Transverse colon (tissue), 4 donors: ENCODE measurements around the gene CELF6. TPM values are rescaled to one million over a fixed set of nuclear protein-coding genes. Genes with fewer than 3 reads are reported as not detected.
"Not testable (repeated sequence)": the region's sequence is repeated elsewhere in the genome, so short reads cannot be mapped to it uniquely, and the experiment has no call there.

Source experiments
- DNase-seq: peaks from one replicate; pipeline ENCODE4 v3.0.0-alpha.2; 2019
- H3K27ac ChIP-seq, 4 donors: fragments of 200-600 bp; sonication (generic); 2 replicates each; pipeline ENCODE4 v1.5.1; 2016 to 2018; ENCODE audit warnings: inconsistent platforms in 4 of 4
- H3K27me3 ChIP-seq: fragments of 200-600 bp; sonication (generic); 2 replicates; pipeline ENCODE4 v1.5.1; 2017; ENCODE audit warnings: inconsistent platforms
- H3K36me3 ChIP-seq, 4 donors: fragments of 200-600 bp; sonication (generic); 2 replicates each; pipeline ENCODE4 v1.5.1; 2017 to 2019; ENCODE audit warnings: inconsistent platforms in 4 of 4
- H3K4me1 ChIP-seq, 4 donors: fragments of 200-600 bp; sonication (generic); 2 replicates each; pipeline ENCODE4 v1.5.1; 2017 to 2020; ENCODE audit warnings: inconsistent platforms in 4 of 4
- H3K4me3 ChIP-seq, 4 donors: fragments of 200-600 bp; sonication (generic); 1 replicate in 1 of 4; 2 replicates in 3 of 4; pipeline versions ENCODE4 v1.5.1 to v1.6.1; 2017 to 2019; ENCODE audit warnings: inconsistent platforms in 4 of 4
- H3K9me3 ChIP-seq, 2 donors: fragments of 200-600 bp; sonication (generic); 2 replicates each; pipeline ENCODE4 v1.5.1; 2017 to 2019; ENCODE audit warnings: inconsistent platforms in 2 of 2
- EP300 ChIP-seq: sonication (generic); formaldehyde crosslinking; IDR thresholded peaks from one replicate; pipeline ENCODE4 v1.6.1; 2017; ENCODE audit warnings: antibody characterized with exemption, low read depth
- POLR2A ChIP-seq: fragments of 450-650 bp; IDR thresholded peaks from one replicate; pipeline ENCODE4 v1.6.1; 2016; ENCODE audit warnings: antibody characterized with exemption, mild to moderate bottlenecking, moderate library complexity
- POLR2AphosphoS5 ChIP-seq, 3 donors: sonication (generic); formaldehyde crosslinking; IDR thresholded peaks; one replicate each; pipeline ENCODE4 v1.6.1; 2016; ENCODE audit warnings: antibody characterized with exemption in 3 of 3
- WGBS, 2 donors: methylation state at CpG; one replicate each; pipeline ENCODE4 v1.1.5; 2018; ENCODE audit warnings: low coverage in 1 of 2; 5-methylcytosine and 5-hydroxymethylcytosine counted together
- in situ Hi-C, 4 donors: fragments of 200-750 bp; cut with MboI; loops; one replicate each; pipeline versions ENCODE4 v1.15.0 to v1.15.1; 2017; ENCODE audit warnings: low sequenced_read_pairs in 3 of 4, low pct_ligation_motif_present in 1 of 4, low pct_unique_long_range_greater_than_20kb in 1 of 4
- intact Hi-C: fragments of 100-400 bp; cut with DNase I; formaldehyde crosslinking; loops from one replicate; pipeline ENCODE4 v1.15.1; 2023; ENCODE audit warnings: low total_unique reads
- total RNA-seq, 4 donors: library from RNA; depleted of rRNA; stranded (reverse); fragments of >200 nt; gene quantifications; one replicate each; pipeline ENCODE4 v1.1.0, GENCODE V29; 2016
- TF ChIP-seq, protein P1 (sequence below), 5 experiments: fragments of 200-600 bp in 3 of 5; fragments of 450-650 bp in 2 of 5; sonication (generic) in 3 of 5; IDR thresholded peaks; 1 replicate in 2 of 5; 2 replicates in 3 of 5; pipeline ENCODE4 v1.5.1; 2016 to 2017; ENCODE audit warnings: antibody characterized with exemption in 5 of 5, inconsistent platforms in 3 of 5, mild to moderate bottlenecking in 2 of 5, moderate library complexity in 1 of 5

Gene CELF6
- total RNA-seq, 4 donors from 2014 or later = 1.5 to 12.9 (median 4.7) TPM

GRCh38 chr15:72278737-72279136, 41.2 kb downstream of the CELF6 start:
- Histone ChIP-seq H3K9me3 (no peaks in the 10 kb centered on the region), H3K27me3 (no peaks in the 10 kb centered on the region), H3K27ac (no peak overlapping the region), H3K36me3 (no peaks in the 10 kb centered on the region), H3K4me3 (no peak overlapping the region), H3K4me1 (no peaks in the 10 kb centered on the region)
- WGBS, 2 donors = 90 to 100% methylated on average over 1 of the region's 1 CpG
- DNase-seq = no peak
- TF ChIP-seq POLR2AphosphoS5 (IDR thresholded peaks at IDR 0.05) = no peak
- no peak for TF ChIP-seq POLR2A
- TF ChIP-seq, protein P1, sequence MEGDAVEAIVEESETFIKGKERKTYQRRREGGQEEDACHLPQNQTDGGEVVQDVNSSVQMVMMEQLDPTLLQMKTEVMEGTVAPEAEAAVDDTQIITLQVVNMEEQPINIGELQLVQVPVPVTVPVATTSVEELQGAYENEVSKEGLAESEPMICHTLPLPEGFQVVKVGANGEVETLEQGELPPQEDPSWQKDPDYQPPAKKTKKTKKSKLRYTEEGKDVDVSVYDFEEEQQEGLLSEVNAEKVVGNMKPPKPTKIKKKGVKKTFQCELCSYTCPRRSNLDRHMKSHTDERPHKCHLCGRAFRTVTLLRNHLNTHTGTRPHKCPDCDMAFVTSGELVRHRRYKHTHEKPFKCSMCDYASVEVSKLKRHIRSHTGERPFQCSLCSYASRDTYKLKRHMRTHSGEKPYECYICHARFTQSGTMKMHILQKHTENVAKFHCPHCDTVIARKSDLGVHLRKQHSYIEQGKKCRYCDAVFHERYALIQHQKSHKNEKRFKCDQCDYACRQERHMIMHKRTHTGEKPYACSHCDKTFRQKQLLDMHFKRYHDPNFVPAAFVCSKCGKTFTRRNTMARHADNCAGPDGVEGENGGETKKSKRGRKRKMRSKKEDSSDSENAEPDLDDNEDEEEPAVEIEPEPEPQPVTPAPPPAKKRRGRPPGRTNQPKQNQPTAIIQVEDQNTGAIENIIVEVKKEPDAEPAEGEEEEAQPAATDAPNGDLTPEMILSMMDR (IDR thresholded peaks at IDR 0.05) = no peak
- no peak for TF ChIP-seq EP300
- in situ Hi-C loops = loop anchor here in 1 of 4 donors (10.0 kb wide), 1 partner anchor 74 kb away; no protein-coding TSS in a partner anchor
- intact Hi-C loops = no loop called here

DNA sequence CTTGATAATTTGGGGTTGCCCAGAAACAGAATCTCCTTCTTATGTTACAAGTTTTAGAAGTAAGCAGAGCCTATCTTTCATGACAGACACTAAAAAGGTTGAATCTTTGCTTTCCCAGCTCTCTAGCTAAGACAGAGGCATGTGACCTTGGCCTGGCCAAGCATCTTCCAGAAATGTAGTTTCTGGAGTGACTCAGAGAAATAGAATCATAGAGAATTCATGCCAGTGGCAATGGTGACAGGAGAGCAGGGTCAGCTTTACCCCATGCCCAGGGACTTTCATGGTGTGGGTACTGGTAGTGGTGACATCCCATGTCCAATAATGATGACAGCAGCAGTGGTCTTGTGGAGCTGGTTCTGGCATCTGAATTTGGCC, 43.6 kb downstream of the CELF6 start:
- in situ Hi-C loops = loop anchor here in 1 of 4 donors (10.0 kb wide), 1 partner anchor 72 kb away; no protein-coding TSS in a partner anchor
- intact Hi-C loops = no loop called here

GRCh38 chr15:72275635-72276325, 44.2 kb downstream of the CELF6 start:
- intact Hi-C loops, H3K27ac ChIP-seq, H3K27me3 ChIP-seq, H3K9me3 ChIP-seq, DNase-seq, H3K4me3 ChIP-seq, H3K36me3 ChIP-seq: not testable (repeated sequence)
- peaks cover 4 to 19% (median 10%) of the 10 kb centered on the region in 4 donors for H3K4me1 ChIP-seq
- in situ Hi-C loops = loop anchor here in 1 of 4 donors (10.0 kb wide), 1 partner anchor 71 kb away; no protein-coding TSS in a partner anchor

More for the DNA sequence above, 43.6 kb downstream of the CELF6 start:
- TF ChIP-seq POLR2A = no peak
- TF ChIP-seq, protein P1 (IDR thresholded peaks at IDR 0.05) = no peak
- TF ChIP-seq EP300 = no peak
- TF ChIP-seq POLR2AphosphoS5 (IDR thresholded peaks at IDR 0.05) = no peak
- no peaks in the 10 kb centered on the region for H3K9me3 ChIP-seq
- H3K4me1 ChIP-seq = peaks cover 3 to 14% (median 8%) of the 10 kb centered on the region in 4 donors
- no peaks in the 10 kb centered on the region for H3K27me3 ChIP-seq
- H3K4me3 ChIP-seq = no peak overlapping the region
- no peak for DNase-seq
- H3K36me3 ChIP-seq = no peaks in the 10 kb centered on the region
- H3K27ac ChIP-seq = no peak overlapping the region

GRCh38 chr15:72272997-72273352, 47.0 kb downstream of the CELF6 start:
- no peaks in the 10 kb centered on the region for H3K9me3 ChIP-seq
- 55 to 100% methylated on average over 1 to 10 of the region's 10 CpGs for WGBS, 2 donors
- H3K36me3 ChIP-seq = no peaks in the 10 kb centered on the region
- peaks cover 4 to 24% (median 10%) of the 10 kb centered on the region in 4 donors for H3K4me1 ChIP-seq
- no peaks in the 10 kb centered on the region for H3K27me3 ChIP-seq
- no peak for DNase-seq
- in situ Hi-C loops (loop anchor here in 1 of 4 donors (10.0 kb wide), 1 partner anchor 68 kb away; no protein-coding TSS in a partner anchor), intact Hi-C loops (loop anchor here (2.0 kb wide), 1 partner anchor 42 kb away; the partner anchor contains the start of gene PKM)
- TF ChIP-seq POLR2A = no peak
- TF ChIP-seq, protein P1 (IDR thresholded peaks at IDR 0.05) = no peak
- TF ChIP-seq EP300 = no peak
- no peak for TF ChIP-seq POLR2AphosphoS5 (IDR thresholded peaks at IDR 0.05)
- peak overlapping the region in 3 of 4 donors; percentile 76 to 90 (median 79) for H3K4me3 ChIP-seq
- H3K27ac ChIP-seq = peak overlapping the region; percentile 63 to 94 (median 92)
